Esophagus squamous epithelium (tissue), 4 donors: ENCODE data around the gene KLC1.

Experiments used
- POLR2A ChIP-seq, 4 donors: fragments of 450-650 bp; IDR thresholded peaks; one replicate each; pipeline ENCODE4 v1.6.1; 2017; ENCODE audit warnings: antibody characterized with exemption in 4 of 4, mild to moderate bottlenecking in 4 of 4, moderate library complexity in 3 of 4
- TF ChIP-seq, protein P1 (sequence below), 6 experiments: fragments of 450-650 bp in 4 of 6; fragments of 200-600 bp in 2 of 6; sonication (generic) in 2 of 6; IDR thresholded peaks; one replicate each; pipeline ENCODE4 v1.5.1; 2016 to 2019; ENCODE audit warnings: antibody characterized with exemption in 6 of 6, mild to moderate bottlenecking in 4 of 6, moderate library complexity in 4 of 6

GRCh38 chr14:103731916-103732867 is 103.2 kb downstream of the KLC1 start:
- TF ChIP-seq, protein P1, sequence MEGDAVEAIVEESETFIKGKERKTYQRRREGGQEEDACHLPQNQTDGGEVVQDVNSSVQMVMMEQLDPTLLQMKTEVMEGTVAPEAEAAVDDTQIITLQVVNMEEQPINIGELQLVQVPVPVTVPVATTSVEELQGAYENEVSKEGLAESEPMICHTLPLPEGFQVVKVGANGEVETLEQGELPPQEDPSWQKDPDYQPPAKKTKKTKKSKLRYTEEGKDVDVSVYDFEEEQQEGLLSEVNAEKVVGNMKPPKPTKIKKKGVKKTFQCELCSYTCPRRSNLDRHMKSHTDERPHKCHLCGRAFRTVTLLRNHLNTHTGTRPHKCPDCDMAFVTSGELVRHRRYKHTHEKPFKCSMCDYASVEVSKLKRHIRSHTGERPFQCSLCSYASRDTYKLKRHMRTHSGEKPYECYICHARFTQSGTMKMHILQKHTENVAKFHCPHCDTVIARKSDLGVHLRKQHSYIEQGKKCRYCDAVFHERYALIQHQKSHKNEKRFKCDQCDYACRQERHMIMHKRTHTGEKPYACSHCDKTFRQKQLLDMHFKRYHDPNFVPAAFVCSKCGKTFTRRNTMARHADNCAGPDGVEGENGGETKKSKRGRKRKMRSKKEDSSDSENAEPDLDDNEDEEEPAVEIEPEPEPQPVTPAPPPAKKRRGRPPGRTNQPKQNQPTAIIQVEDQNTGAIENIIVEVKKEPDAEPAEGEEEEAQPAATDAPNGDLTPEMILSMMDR (IDR thresholded peaks at IDR 0.05), result no peak
- TF ChIP-seq POLR2A (IDR thresholded peaks at IDR 0.05), result no peak
